ENCODE data around the gene RPL4. TPM values are rescaled to one million over a fixed set of nuclear protein-coding genes. Genes with fewer than 3 reads are reported as not detected.

The RPL4 gene
- total and polyA plus RNA-seq, 9 of the 15 experiments (the other 6 are each of a cell fraction or from before 2014, with no cell fraction given), result 2,055 to 7,760 (median 5,069) TPM

- TF ChIP-seq HDAC3 (IDR thresholded peaks at IDR 0.05; ENCODE audit: borderline replicate concordance, partially characterized antibody), result peak; percentile 87
- TF ChIP-seq HOMEZ (CRISPR knock-in tag; IDR thresholded peaks at IDR 0.05), result no peak
- no peak for TF ChIP-seq HIVEP1 (CRISPR knock-in tag; IDR thresholded peaks at IDR 0.05)
- TF ChIP-seq GATA2 (CRISPR knock-in tag; IDR thresholded peaks at IDR 0.05), result no peak
- no peak for TF ChIP-seq CEBPG (CRISPR knock-in tag; IDR thresholded peaks at IDR 0.05)
- no peak for TF ChIP-seq CEBPG (tag; conservative IDR thresholded peaks at IDR 0.05 in 1 of 2, IDR thresholded peaks at IDR 0.05 in 1 of 2)
- TF ChIP-seq NFYB (IDR thresholded peaks at IDR 0.05; ENCODE audit: extremely low read depth, insufficient read length), result no peak
- peak; percentile 83 for TF ChIP-seq HLTF (IDR thresholded peaks at IDR 0.05)
- TF ChIP-seq HMBOX1 (IDR thresholded peaks at IDR 0.05), result no peak
- TF ChIP-seq DEAF1 (CRISPR knock-in tag; IDR thresholded peaks at IDR 0.05), result no peak
- no peak for TF ChIP-seq DMBX1 (CRISPR knock-in tag; IDR thresholded peaks at IDR 0.05; ENCODE audit: borderline replicate concordance)
- peak; percentile 68 for TF ChIP-seq PKNOX1 (IDR thresholded peaks at IDR 0.05)
- TF ChIP-seq ZNF146 (CRISPR knock-in tag; IDR thresholded peaks at IDR 0.05; ENCODE audit: unreplicated experiment), result no peak
- TF ChIP-seq RBM17 (IDR thresholded peaks at IDR 0.05; ENCODE audit: borderline replicate concordance, low read depth, low read length), result no peak
- no peak for TF ChIP-seq KDM1A (IDR thresholded peaks at IDR 0.05)
- TF ChIP-seq ZNF436 (CRISPR knock-in tag; IDR thresholded peaks at IDR 0.05), result no peak
- peak; percentile 98 for TF ChIP-seq TAF1 (IDR thresholded peaks at IDR 0.05; ENCODE audit: control insufficient read depth, extremely low read depth, insufficient read depth, low read length, severe bottlenecking)
- TF ChIP-seq CBX3 (IDR thresholded peaks at IDR 0.05; ENCODE audit: borderline replicate concordance in 1 of 2, low read length in 2 of 2), result 0 out of 3 replicates have a peak, but pooled peaks of 1 of the 2 experiments have one; percentile 16
- TF ChIP-seq ID3 (CRISPR knock-in tag; IDR thresholded peaks at IDR 0.05), result no peak
- no peak for TF ChIP-seq ID3 (tag; IDR thresholded peaks at IDR 0.05)
- TF ChIP-seq HNRNPL (IDR thresholded peaks at IDR 0.05; ENCODE audit: low read depth, low read length), result no peak; the same call in none of the 2 replicates
Observed at GRCh38 chr15:66504563-66505429, at the start of gene RPL4, which contains the start of gene ZWILCH (continued).
